Measurements from ENCODE around the gene DDX3X.
"Not testable (repeated sequence)": the region's sequence is repeated elsewhere in the genome, so short reads cannot be mapped to it uniquely, and the experiment has no call there.

DDX3X gene

DNA sequence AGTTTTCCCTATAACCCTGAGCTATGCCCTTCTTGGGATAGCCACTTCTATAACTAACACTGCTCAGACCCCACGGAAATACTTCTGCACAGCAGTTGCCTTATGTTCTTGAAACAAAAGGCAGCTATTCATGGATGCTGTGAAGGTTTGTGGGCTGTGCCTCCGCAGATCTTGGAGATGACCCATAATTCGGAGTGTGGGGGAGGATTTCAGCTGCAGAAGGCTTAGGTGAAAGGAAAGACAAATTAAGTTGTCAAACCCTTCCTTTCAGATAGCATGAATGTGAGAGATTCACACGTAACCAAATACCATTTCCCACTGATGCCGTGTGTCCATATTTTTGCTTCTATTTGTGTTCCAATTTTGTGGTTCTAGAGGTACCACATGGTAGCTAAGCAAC is 75.0 kb downstream of the DDX3X start:
- DNase-seq: no peak
- TF ChIP-seq, protein P1, sequence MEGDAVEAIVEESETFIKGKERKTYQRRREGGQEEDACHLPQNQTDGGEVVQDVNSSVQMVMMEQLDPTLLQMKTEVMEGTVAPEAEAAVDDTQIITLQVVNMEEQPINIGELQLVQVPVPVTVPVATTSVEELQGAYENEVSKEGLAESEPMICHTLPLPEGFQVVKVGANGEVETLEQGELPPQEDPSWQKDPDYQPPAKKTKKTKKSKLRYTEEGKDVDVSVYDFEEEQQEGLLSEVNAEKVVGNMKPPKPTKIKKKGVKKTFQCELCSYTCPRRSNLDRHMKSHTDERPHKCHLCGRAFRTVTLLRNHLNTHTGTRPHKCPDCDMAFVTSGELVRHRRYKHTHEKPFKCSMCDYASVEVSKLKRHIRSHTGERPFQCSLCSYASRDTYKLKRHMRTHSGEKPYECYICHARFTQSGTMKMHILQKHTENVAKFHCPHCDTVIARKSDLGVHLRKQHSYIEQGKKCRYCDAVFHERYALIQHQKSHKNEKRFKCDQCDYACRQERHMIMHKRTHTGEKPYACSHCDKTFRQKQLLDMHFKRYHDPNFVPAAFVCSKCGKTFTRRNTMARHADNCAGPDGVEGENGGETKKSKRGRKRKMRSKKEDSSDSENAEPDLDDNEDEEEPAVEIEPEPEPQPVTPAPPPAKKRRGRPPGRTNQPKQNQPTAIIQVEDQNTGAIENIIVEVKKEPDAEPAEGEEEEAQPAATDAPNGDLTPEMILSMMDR (IDR thresholded peaks at IDR 0.05; ENCODE audit: low read depth, low read length): no peak
- Histone ChIP-seq H3K27me3 (ENCODE audit: insufficient read depth, low read depth, severe bottlenecking) (peaks cover 20% of the 10 kb centered on the region), H3K36me3 (no peaks in the 10 kb centered on the region), H3K4me3 (ENCODE audit: low read depth, low read length) (no peak overlapping the region), H3K27ac (no peak overlapping the region), H3K9me3 (ENCODE audit: severe bottlenecking) (peaks cover 3% of the 10 kb centered on the region)

DNA sequence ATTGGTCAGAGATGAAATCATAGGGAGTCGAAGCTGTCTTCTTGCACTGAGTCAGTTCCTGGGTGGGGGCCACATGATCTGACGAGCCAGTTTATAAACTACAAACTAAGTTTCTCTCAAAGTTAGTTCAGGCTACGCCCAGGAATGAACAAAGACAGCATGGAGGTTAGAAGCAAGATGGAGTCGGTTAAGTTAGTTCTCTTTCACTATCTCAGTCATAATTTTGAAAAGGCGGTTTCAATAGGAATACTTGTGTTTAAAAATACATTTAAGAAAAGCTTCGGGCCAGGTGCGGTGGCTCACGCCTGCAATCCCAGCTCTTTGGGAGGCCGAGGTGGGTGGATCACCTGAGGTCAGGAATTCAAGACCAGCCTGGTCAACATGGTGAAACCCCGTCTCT is 77.3 kb downstream of the DDX3X start:
- H3K36me3 ChIP-seq; H3K4me3 ChIP-seq (ENCODE audit: low read depth, low read length); H3K9me3 ChIP-seq (ENCODE audit: severe bottlenecking); DNase-seq; H3K27ac ChIP-seq: not testable (repeated sequence)
- H3K27me3 ChIP-seq (ENCODE audit: insufficient read depth, low read depth, severe bottlenecking): peaks cover 16% of the 10 kb centered on the region

DNA sequence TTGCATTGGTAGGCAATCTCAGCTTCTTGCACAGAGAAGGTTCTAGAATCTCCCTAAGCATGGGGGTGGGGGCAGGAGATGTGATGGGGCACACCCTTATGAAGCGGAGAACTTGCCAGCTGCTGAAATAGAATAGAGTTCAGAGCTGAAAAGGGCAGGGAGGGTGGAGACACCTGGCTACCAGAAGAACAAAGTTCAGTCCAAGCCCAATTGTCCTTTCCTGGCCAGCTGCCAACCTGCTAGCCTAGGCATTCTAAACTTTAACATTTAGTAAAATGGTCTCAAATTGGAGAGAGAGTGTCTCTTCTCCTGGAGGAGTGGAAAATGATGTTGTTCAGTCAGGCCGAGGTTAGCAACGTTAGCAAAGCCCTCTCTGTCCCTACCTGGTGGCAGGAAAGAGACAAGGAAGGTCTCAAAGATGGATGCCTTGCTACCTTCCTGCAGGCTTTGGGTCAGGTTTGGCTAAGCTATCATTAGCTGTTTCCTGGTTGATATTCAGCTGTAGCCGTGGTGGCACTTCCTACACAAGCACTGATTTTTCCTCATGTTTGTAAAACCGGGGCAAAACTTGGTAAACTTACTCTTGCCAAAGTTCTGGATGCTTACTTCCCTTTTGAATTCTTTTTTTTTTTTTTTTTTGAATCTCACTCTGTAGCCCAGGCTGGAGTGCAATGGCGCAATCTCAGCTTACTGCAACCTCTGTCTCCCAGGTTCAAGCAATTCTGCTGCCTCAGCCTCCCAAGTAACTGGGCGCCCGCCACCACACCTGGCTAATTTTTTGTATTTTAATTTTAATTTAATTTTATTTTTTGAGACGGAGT is 78.5 kb downstream of the DDX3X start:
- H3K9me3 ChIP-seq (ENCODE audit: severe bottlenecking): peaks cover 3% of the 10 kb centered on the region
- TF ChIP-seq, protein P1 (IDR thresholded peaks at IDR 0.05; ENCODE audit: low read depth, low read length): no peak
- H3K27ac ChIP-seq: no peak overlapping the region
- no peak overlapping the region for H3K4me3 ChIP-seq (ENCODE audit: low read depth, low read length)
- no peak for DNase-seq
- no peaks in the 10 kb centered on the region for H3K36me3 ChIP-seq
- peaks cover 11% of the 10 kb centered on the region for H3K27me3 ChIP-seq (ENCODE audit: insufficient read depth, low read depth, severe bottlenecking)

Data from WERI-Rb-1 (cell line).